ENCODE results near the gene HSCB. TPM values are rescaled to one million over a fixed set of nuclear protein-coding genes. Genes with fewer than 3 reads are reported as not detected.
"Not testable (repeated sequence)": the region's sequence is repeated elsewhere in the genome, so short reads cannot be mapped to it uniquely, and the experiment has no call there.

HSCB gene
- total RNA-seq, 2 experiments from 2014 or later: 16.7 to 17.0 TPM

DNA sequence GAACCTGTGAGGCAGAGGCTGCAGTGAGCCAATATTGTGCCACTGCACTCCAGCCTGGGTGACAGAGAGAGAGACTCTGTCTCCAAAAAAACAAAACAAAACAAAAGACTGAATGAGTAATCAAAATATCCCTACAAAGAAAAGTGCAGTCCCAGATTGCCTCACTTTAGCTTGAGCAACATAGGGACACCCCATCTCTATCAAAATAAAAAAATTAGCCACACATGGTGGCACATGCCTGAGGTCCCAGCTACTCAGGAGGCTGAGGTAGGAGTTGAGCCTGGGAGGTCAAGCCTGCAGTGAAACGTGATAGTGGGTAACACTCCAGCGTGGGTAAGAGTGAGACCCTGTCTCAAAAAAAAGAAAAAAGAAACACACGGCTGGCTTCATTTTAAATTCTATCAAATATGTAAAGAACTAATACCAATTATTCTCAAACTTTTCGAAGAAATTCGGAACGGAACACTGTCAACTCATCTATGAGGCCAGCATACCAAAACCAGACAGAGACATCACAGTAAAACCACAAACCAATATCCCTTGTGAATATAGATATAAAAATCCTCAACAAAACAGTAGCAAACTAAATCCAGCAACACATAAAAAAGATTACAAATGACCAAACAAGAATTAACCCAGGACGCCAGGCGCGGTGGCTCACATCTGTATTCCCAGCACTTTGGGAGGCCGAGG lies 13.1 kb upstream of the HSCB start:
- no peak overlapping the region for H3K4me3 Mint-ChIP-seq
- H3K9me3 Mint-ChIP-seq: no peaks in the 10 kb centered on the region
- no peaks in the 10 kb centered on the region for H3K27me3 Mint-ChIP-seq
- DNase-seq: no peak
- no peak overlapping the region for H3K27ac Mint-ChIP-seq
- peaks cover 17% of the 10 kb centered on the region for H3K36me3 Mint-ChIP-seq
- H3K4me1 Mint-ChIP-seq: no peaks in the 10 kb centered on the region

DNA sequence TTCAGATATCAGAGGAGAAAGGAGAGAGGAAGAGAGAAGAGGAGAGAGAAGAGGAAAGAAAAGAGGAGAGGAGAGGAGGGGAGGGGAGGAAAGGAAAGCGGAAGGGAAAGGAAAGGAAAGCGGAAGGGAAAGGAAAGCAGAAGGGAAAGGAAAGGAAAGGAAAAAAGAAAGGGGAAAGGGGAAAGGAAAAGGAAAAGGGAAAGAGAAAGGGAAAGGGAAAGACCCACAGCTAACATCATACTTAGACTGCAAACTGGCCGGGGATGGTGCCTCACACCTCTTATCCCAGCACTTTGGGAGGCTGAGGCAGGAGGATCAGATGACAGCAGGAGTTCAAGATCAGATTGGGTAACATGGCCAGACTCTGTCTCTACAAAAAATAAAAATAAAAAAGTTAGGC lies 11.7 kb upstream of the HSCB start:
- Mint-ChIP-seq H3K4me1 (no peaks in the 10 kb centered on the region), H3K4me3 (no peak overlapping the region)

DNA sequence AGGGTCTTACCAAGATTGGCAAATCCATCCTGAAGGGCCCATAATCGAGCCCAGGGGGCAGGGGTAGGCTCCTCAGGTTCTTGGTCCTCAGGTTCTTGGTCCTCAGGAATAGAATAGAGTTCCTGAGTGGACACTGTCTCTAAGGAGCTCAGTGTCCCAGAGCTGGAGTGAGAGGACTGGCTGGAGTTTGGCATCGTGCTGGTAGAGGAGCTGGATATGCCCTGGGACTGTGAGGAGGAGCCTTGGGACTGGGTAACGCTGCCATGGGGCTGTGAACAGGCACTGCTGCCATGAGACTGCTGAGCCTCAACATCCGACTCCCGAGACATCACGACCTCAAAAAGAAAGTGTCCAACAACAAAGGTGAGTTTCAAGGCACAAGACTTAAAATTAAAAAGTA lies 7.4 kb upstream of the HSCB start:
- no peak overlapping the region for H3K27ac Mint-ChIP-seq
- H3K4me1 Mint-ChIP-seq: peaks cover 1% of the 10 kb centered on the region
- peaks cover 2% of the 10 kb centered on the region for H3K36me3 Mint-ChIP-seq
- no peak overlapping the region for H3K4me3 Mint-ChIP-seq
- no peak for DNase-seq
- H3K27me3 Mint-ChIP-seq: no peaks in the 10 kb centered on the region
- no peaks in the 10 kb centered on the region for H3K9me3 Mint-ChIP-seq

More for the DNA sequence above, 11.7 kb upstream of the HSCB start:
- Mint-ChIP-seq H3K27ac (no peak overlapping the region), H3K36me3 (peaks cover 8% of the 10 kb centered on the region), H3K27me3 (no peaks in the 10 kb centered on the region), H3K9me3 (no peaks in the 10 kb centered on the region)
- no peak for DNase-seq

DNA sequence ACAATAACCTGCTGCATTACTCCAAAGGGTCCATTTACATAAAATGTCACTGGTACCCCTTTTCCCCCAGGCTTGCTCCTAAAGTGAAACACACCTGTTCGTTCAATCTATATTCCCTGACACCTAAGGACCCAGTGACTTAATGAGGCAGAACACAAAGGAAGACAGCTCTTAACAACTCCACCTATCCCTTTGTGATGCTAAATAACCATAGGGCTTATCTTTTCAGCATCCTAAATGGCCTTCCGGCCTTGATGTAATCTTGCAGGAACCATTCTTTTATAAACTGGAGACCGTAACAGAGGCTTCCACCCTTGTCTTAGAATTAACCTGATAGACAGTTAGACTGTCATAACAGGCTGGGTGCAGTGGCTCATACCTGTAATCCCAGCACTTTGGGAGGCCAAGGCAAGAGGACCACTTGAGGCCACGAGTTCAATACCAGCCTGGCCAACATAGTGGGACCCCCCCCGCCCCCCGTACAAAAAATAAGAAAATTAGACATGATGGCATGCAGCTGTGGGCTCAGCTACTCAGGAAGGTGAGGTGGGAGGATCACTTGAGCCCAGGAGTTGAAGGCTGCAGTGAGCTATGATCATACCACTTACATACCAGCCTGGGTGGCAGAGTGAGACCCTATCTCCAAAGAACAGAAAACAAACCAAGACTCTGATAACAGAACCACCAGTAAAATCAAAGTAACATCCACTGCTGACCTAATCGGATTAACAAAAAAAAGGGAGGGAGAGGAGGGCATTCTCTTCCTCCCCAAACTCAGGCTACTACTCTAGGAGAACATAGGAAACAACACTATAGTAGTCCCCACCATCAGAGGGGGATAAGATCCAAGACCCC lies 5.3 kb upstream of the HSCB start:
- Mint-ChIP-seq H3K36me3 (peaks cover 2% of the 10 kb centered on the region), H3K4me1 (peaks cover 6% of the 10 kb centered on the region), H3K27me3 (no peaks in the 10 kb centered on the region), H3K27ac (no peak overlapping the region), H3K4me3 (no peak overlapping the region), H3K9me3 (no peaks in the 10 kb centered on the region)
- no peak for DNase-seq

DNA sequence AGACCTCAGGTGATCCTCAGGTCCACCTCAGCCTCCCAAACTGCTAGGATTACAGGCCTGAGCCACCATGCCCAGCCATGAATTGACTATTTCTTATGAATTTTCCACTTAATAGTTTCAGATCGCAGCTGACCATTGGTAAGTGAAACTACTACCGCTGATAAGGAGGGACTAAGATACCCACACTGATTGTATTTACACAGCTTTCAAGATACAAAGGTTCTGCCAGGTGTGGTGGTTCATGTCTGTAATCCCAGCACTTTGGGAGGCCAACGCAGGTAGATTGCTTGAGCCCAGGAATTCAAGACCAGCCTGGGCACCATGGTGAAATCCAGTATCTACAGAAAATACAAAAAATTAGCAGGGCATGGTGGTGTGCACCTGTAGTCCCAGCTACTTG lies 4.1 kb upstream of the HSCB start:
- no peak for DNase-seq
- Mint-ChIP-seq H3K27ac (no peak overlapping the region), H3K9me3 (no peaks in the 10 kb centered on the region), H3K4me3 (no peak overlapping the region), H3K36me3 (peaks cover 4% of the 10 kb centered on the region), H3K27me3 (no peaks in the 10 kb centered on the region), H3K4me1 (peaks cover 9% of the 10 kb centered on the region)

DNA sequence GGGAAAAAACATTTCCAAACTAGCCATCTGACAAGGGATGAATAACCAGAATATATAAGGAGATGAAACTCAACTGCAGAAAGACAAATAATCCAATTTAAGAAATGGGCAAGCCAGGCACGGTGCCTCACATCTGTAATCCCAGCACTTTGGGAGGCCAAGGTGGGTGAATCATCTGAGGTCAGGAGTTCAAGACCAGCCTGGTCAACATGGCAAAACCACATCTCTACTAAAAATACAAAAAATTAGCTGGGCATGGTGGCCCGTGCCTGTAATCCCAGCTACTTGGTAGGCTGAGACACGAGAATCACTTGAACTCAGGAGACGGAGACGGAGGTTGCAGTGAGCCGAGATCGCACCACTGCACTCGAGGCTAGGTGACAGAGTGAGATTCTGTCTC lies 3.0 kb upstream of the HSCB start:
- not testable (repeated sequence) for H3K4me3 Mint-ChIP-seq, H3K27ac Mint-ChIP-seq, H3K27me3 Mint-ChIP-seq, DNase-seq, H3K36me3 Mint-ChIP-seq, H3K9me3 Mint-ChIP-seq
- peaks cover 17% of the 10 kb centered on the region for H3K4me1 Mint-ChIP-seq

DNA sequence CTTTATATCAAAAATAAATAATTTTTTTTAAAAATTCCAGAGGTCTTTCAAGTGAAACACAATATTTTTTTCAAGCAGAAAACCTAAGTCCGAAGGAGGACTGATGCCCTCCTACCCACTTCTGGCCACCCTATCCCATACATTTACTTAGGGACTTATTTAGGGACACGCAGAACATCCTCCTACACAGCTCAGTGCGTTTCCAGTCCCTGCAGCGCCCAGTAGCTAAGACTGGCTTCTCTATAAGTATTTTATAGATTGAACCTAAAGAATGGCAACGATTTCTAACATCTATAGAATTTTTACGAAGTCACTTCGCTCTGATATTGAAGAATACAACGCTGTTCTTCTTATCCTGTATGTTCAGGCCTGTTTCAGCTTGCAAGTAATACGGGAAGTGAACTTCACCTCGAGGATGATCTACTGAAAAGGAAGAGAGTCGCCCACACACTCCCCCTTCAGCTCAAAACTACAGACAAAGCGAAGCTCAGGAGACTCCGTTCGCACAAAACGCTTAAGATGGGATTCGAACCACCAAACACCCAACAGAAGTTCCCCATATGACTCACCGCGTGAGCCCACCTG lies 547 bp upstream of the HSCB start:
- H3K27ac Mint-ChIP-seq: peak overlapping the region; percentile 82
- H3K27me3 Mint-ChIP-seq: no peaks in the 10 kb centered on the region
- H3K9me3 Mint-ChIP-seq: no peaks in the 10 kb centered on the region
- peaks cover 14% of the 10 kb centered on the region for H3K36me3 Mint-ChIP-seq
- no peak for DNase-seq
- H3K4me1 Mint-ChIP-seq: peaks cover 17% of the 10 kb centered on the region
- peak overlapping the region; percentile 80 for H3K4me3 Mint-ChIP-seq

DNA sequence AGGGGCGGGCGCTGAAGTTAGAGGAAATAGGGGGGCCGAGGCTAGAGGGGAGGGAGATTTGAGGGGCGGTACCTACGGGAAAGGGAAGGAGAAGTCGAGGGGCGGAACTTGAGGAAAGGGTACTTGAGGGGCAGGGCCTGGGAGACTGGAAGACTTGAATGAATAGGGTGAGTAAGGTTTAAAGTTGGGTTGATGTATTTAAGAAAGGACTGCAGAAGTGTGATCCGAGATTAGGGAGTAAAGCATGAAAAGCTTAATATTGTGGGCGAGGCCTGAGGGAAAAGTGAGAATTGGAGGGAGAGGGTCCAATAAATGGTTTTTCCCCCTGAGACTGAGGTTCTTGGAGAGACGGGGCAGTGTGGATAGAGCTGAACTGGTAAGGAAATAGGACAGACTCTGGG lies 723 bp downstream of the HSCB start:
- H3K27me3 Mint-ChIP-seq: no peaks in the 10 kb centered on the region
- peaks cover 14% of the 10 kb centered on the region for H3K36me3 Mint-ChIP-seq
- H3K4me1 Mint-ChIP-seq: peaks cover 16% of the 10 kb centered on the region

DNA sequence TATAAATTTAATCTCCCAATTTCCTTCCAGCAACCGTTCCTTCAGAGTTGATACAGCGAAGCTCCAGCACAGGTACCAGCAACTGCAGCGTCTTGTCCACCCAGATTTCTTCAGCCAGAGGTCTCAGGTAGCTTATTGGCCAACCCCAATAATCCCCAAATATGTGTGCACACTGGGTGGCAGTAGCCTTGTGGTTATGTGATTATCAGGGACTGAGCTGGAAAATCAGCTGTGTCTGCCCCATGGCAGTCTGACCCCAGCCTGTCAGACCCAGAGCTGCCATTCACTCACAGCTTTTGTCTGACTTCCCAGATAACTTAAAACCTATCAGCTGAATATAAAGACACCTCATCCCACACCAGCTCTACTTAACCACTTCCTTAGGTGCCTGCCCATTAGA lies 2.0 kb downstream of the HSCB start:
- no peak for DNase-seq
- peaks cover 17% of the 10 kb centered on the region for H3K36me3 Mint-ChIP-seq
- peaks cover 16% of the 10 kb centered on the region for H3K4me1 Mint-ChIP-seq
- H3K27me3 Mint-ChIP-seq: no peaks in the 10 kb centered on the region
- H3K4me3 Mint-ChIP-seq: peak overlapping the region; percentile 80
- no peak overlapping the region for H3K27ac Mint-ChIP-seq
- H3K9me3 Mint-ChIP-seq: no peaks in the 10 kb centered on the region

More for the DNA sequence above, 723 bp downstream of the HSCB start:
- Mint-ChIP-seq H3K9me3 (no peaks in the 10 kb centered on the region), H3K27ac (peak overlapping the region; percentile 82), H3K4me3 (peak overlapping the region; percentile 80)
- DNase-seq: no peak

DNA sequence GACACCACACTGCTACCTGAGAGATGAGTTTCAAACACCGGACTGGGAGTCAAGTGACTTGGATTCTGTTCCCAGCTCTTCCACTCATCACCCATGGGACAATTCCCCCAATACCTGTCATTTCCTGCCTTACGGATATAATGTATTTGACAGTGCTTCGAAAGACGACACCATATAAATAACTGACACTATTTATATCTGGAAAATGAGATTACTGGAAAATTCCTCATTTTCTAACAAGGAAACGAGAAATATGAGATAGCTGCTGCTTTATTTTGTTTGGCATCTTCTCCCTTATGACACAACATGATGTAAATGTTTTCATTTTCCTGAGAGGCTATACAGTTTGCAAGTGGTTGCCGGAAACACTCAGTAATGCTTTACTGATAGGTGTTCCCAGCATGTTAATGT lies 8.6 kb downstream of the HSCB start:
- no peak overlapping the region for H3K4me3 Mint-ChIP-seq
- DNase-seq: no peak
- no peak overlapping the region for H3K27ac Mint-ChIP-seq
- no peaks in the 10 kb centered on the region for H3K9me3 Mint-ChIP-seq
- peaks cover 19% of the 10 kb centered on the region for H3K36me3 Mint-ChIP-seq
- H3K27me3 Mint-ChIP-seq: no peaks in the 10 kb centered on the region
- H3K4me1 Mint-ChIP-seq: no peaks in the 10 kb centered on the region

DNA sequence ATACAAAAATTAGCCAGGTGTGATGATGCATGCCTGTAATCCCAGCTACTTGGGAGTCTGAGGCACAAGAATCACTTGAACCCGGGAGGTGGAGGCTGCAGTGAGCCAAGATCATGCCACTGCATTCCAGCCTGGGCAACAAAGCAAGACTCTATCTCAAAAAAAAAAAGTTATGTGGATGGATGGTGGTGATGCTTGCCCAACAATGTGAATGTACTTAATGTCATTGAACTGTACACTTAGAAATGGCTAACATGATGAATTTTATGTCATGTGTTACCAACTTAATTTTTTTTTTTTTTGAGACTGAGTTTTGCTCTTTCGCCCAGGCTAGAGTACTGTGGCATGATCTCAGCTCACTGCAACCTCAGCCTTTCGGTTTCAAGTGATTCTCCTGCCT lies 12.7 kb downstream of the HSCB start:
- H3K36me3 Mint-ChIP-seq, H3K27ac Mint-ChIP-seq, H3K4me3 Mint-ChIP-seq, DNase-seq, H3K27me3 Mint-ChIP-seq, H3K9me3 Mint-ChIP-seq, H3K4me1 Mint-ChIP-seq: not testable (repeated sequence)

DNA sequence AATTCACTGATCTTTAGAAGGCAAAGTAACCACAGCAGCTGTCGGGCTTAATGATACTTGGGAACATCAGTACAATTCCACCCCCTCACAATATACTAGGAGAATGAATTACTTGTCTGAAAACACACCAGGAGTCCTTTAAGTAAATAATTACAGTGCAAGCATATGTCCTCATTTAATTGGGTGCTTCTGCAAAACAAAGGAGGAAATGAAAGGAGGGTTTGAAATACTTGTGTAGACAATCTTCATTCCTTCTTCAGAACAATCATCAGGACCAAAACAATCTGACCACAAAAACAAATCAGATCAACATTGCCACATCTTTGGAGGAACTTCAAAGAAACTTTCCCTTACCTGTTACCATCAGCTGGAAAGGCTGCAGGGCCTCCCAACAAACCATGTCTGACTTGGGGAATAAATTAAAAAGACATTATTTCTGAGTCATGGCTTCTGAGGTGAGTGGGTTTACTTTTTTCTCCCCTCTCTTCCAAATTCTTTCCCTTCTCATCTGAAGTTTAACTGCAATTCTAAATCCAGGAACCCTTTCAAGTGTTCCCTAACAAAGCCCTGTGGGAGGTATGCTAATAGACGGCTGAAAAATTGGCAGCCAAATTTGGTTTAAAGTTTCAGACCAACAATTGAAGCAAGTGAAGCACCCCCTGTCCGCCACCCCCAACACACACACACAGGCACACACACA lies 18.2 kb downstream of the HSCB start:
- Mint-ChIP-seq H3K4me3 (no peak overlapping the region), H3K36me3 (peaks cover 4% of the 10 kb centered on the region), H3K4me1 (no peaks in the 10 kb centered on the region), H3K27ac (no peak overlapping the region), H3K27me3 (no peaks in the 10 kb centered on the region), H3K9me3 (no peaks in the 10 kb centered on the region)
- no peak for DNase-seq

DNA sequence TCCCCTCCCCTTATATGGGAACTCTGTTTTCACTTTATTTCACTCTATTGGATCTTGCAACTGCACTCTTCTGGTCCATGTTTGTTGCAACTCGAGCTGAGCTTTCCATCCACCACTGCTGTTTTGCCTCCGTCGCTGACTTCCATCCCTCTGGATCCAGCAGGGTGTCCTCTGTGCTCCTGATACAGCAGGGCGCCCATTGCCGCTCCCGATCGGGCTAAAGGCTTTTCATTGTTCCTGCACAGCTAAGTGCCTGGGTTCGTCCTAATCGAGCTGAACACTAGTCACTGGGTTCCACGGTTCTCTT lies 19.6 kb downstream of the HSCB start:
- no peak overlapping the region for H3K4me3 Mint-ChIP-seq
- H3K9me3 Mint-ChIP-seq: no peaks in the 10 kb centered on the region
- H3K27me3 Mint-ChIP-seq: no peaks in the 10 kb centered on the region
- DNase-seq: no peak
- no peaks in the 10 kb centered on the region for H3K4me1 Mint-ChIP-seq
- no peak overlapping the region for H3K27ac Mint-ChIP-seq
- peaks cover 4% of the 10 kb centered on the region for H3K36me3 Mint-ChIP-seq

DNA sequence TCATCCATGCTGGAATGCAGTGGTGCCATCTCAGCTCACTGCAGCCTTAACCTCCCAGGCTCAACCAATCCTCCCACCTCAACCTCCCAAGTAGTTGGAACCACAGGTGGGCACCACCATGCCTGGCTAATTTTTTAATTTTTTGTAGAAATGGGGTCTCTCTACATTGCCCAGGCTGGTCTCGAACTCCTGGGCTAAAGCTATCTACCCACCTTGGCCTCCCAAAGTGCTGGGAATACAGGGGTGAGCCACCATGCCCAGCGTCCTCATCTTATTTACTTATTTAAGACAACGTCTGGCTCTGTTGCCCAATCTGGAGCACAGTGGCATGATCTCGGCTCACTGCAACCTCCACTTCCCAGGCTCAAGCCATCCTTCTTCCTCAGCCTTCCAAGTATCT lies 20.2 kb downstream of the HSCB start:
- H3K27me3 Mint-ChIP-seq, H3K4me3 Mint-ChIP-seq, DNase-seq, H3K4me1 Mint-ChIP-seq, H3K27ac Mint-ChIP-seq, H3K9me3 Mint-ChIP-seq, H3K36me3 Mint-ChIP-seq: not testable (repeated sequence)

DNA sequence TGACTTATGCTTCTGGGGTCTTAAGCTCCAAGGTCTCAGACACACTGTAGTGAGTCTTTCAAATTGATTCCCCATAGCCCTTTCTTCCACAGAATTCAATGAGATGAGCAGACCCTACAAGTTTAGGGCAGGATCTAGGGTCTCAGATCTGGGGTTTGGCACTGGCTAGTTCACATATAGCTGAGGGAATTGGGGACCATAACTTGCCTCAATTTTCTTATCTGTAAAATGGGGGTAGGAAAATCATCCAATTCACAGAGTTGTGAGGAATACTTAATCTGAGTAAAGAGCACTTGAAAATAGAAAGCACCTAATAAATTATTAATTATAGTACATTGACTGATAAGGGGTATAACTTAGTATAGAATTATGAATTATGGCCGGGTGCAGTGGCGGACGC lies 24.8 kb downstream of the HSCB start:
- Mint-ChIP-seq H3K36me3 (no peaks in the 10 kb centered on the region), H3K27me3 (no peaks in the 10 kb centered on the region), H3K27ac (no peak overlapping the region), H3K4me3 (no peak overlapping the region), H3K4me1 (no peaks in the 10 kb centered on the region), H3K9me3 (peaks cover 4% of the 10 kb centered on the region)
- no peak for DNase-seq

All from activated naive CD8-positive, alpha-beta T cell treated with anti-CD3 and anti-CD28 coated beads for 36 hours (primary cell).